ENCODE measurements around the gene MXD4. TPM values are rescaled to one million over a fixed set of nuclear protein-coding genes. Genes with fewer than 3 reads are reported as not detected.

Gene MXD4
- total and polyA plus RNA-seq, 11 donors = 27.5 to 76.6 (median 35.7) TPM

DNA sequence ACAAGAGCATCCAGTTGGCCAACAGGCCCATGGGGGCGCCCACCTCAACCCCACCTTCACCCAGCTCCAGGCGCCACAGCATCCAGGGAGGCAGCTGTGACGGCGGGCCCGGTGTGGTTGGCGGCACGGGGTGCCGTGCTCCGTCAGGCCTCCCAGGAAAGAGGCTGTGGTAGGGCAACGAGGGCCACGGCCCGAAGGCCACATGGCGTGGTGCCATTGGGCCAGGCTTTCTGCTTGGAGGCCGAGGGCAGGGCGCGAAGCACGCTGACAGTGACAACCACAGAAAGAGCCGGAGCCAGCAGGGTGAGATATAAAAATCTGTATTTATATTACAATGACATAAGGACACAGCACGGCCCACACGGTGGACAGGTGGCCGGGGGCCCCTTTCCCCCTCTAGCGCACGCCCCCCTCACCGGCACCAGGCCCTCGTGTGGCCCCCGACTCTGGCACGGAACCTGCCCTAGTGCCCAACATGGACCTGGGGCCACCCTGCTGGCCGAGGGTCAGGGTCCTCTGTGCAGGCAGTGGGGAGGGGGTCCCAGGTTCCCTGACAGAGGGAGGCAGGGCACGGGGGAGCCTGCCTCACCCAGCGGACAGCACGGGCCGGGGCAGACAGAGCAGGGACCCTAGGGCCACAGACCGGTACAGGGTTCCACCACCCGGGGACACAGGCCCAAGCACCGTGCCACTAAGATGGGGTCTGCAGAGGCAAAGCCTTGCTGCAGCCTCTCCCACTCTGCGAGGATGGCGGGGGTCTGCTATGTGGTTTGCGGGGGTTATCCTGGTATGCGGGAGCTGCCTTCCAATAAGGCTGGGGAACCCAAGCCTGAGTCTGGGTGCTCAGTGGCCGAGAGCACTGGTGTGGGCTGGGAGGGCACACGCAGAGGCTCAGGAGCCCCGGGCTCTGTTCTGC, 14.5 kb downstream of the MXD4 start:
- no peak overlapping the region for H3K27ac ChIP-seq
- H3K27me3 ChIP-seq = no peaks in the 10 kb centered on the region
- H3K4me3 ChIP-seq = no peak overlapping the region
- peaks cover 0 to 58% (median 48%) of the 10 kb centered on the region in 9 donors for H3K36me3 ChIP-seq
- DNase-seq (peak in 4 of 5 donors; percentile 7 to 61 (median 26)), ATAC-seq (no peak)
- H3K4me1 ChIP-seq = peaks cover 1 to 36% (median 26%) of the 10 kb centered on the region in 12 donors
- no peak for TF ChIP-seq POLR2A (IDR thresholded peaks at IDR 0.05)
- TF ChIP-seq, protein P1, sequence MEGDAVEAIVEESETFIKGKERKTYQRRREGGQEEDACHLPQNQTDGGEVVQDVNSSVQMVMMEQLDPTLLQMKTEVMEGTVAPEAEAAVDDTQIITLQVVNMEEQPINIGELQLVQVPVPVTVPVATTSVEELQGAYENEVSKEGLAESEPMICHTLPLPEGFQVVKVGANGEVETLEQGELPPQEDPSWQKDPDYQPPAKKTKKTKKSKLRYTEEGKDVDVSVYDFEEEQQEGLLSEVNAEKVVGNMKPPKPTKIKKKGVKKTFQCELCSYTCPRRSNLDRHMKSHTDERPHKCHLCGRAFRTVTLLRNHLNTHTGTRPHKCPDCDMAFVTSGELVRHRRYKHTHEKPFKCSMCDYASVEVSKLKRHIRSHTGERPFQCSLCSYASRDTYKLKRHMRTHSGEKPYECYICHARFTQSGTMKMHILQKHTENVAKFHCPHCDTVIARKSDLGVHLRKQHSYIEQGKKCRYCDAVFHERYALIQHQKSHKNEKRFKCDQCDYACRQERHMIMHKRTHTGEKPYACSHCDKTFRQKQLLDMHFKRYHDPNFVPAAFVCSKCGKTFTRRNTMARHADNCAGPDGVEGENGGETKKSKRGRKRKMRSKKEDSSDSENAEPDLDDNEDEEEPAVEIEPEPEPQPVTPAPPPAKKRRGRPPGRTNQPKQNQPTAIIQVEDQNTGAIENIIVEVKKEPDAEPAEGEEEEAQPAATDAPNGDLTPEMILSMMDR (IDR thresholded peaks at IDR 0.05) = no peak
- no peaks in the 10 kb centered on the region for H3K9me3 ChIP-seq
- WGBS, 4 donors = 90 to 92% (median 92%) methylated on average over 34 to 42 of the region's 42 CpGs
- intact Hi-C loops (cut with DNase I) = loop anchor here in 3 of 10 donors (10.0 kb wide), 3 partner anchors 287 to 717 kb away; partner anchors contain the start of genes FAM193A (in 1 of the 3), GRK4 (in 1 of the 3) and NOP14 (in 1 of the 3)

DNA sequence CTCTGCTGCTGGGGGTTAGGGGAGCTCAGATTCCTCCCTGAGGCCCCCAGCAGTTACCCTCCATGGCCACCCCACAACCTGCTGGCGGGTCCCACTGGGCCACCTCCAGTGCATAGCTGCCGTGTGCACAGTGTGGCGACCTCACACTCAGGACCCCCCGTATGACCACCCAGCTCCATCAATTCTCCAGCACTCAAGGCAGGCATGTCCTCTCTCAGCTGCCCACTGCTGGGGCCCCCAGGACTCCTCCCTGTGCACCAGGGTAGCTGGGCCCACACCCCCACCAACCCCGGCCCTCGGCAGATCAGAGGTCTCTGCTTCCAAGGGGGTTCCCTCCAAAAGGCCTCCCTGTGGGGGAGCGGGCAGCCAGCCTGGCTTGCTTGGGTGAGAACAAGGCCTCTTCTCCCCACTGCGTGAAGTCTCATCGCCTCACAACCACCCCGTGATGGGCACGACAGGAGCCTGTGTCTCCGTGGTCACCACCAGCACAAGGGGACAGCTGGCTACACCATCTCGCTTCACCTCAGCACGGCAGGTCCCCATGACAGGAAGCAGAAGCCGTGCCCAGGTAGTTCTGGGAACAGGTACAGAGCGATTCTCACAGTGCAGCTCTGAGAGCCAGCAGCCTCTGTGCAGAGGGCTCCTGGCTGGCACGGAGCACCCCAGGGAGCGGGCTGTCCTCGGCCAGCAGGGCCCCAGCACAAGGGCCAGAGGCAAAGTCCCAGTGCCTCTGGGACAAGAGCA, 15.4 kb downstream of the MXD4 start:
- ATAC-seq (no peak), DNase-seq (no peak)
- Histone ChIP-seq H3K36me3 (peaks cover 0 to 50% (median 41%) of the 10 kb centered on the region in 9 donors), H3K4me3 (no peak overlapping the region), H3K9me3 (no peaks in the 10 kb centered on the region), H3K4me1 (peaks cover 3 to 38% (median 26%) of the 10 kb centered on the region in 12 donors), H3K27me3 (no peaks in the 10 kb centered on the region), H3K27ac (peak overlapping the region in 1 of 12 donors; percentile 4)
- WGBS, 4 donors = 91 to 92% (median 92%) methylated on average over 17 to 19 of the region's 19 CpGs
- intact Hi-C loops (cut with DNase I) = loop anchor here in 3 of 10 donors (10.0 kb wide), 3 partner anchors 288 to 718 kb away; partner anchors contain the start of genes FAM193A (in 1 of the 3), GRK4 (in 1 of the 3) and NOP14 (in 1 of the 3)
- TF ChIP-seq, protein P1 (IDR thresholded peaks at IDR 0.05) = no peak
- TF ChIP-seq POLR2A (IDR thresholded peaks at IDR 0.05) = no peak

DNA sequence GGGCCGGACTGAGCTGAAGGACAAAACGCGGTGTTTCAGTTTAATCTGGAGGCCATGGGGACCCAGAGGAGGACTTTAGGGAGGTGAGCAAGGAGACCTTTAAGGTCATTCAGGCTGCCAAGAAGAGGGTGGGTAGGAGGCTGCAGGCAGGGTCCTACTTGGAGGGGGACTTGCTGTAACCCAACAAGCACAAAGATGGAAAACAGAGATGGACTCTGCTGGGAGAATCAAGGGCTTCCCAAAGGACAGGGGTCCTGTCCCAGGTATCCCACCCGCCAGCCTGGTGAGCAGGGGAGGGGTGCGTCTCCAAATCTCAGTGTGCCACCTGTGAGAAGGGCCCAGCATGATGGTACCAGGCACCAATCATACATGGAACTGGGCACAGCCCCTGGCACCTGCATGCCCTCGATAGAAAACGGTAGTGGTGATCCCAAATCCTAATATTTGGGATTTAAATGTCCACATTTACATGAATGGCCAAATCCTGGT, 16.1 kb downstream of the MXD4 start:
- Histone ChIP-seq H3K4me1 (peaks cover 4 to 44% (median 30%) of the 10 kb centered on the region in 12 donors), H3K27me3 (no peaks in the 10 kb centered on the region), H3K36me3 (peaks cover 0 to 43% (median 33%) of the 10 kb centered on the region in 9 donors), H3K27ac (peak overlapping the region in 10 of 12 donors; percentile 4 to 81 (median 46)), H3K9me3 (no peaks in the 10 kb centered on the region), H3K4me3 (no peak overlapping the region)
- no peak for DNase-seq
- ATAC-seq = no peak
- no peak for TF ChIP-seq POLR2A (IDR thresholded peaks at IDR 0.05)
- TF ChIP-seq, protein P1 (IDR thresholded peaks at IDR 0.05) = no peak
- intact Hi-C loops (cut with DNase I) = loop anchor here in 3 of 10 donors (10.0 kb wide), 3 partner anchors 289 to 719 kb away; partner anchors contain the start of genes FAM193A (in 1 of the 3), GRK4 (in 1 of the 3) and NOP14 (in 1 of the 3)
- 79 to 84% (median 82%) methylated on average over 7 of the region's 7 CpGs for whole genome bisulfite sequencing, 4 donors

Measured in heart left ventricle (tissue), 16 donors.